ENCODE data around the gene STAB1.

The STAB1 gene

DNA sequence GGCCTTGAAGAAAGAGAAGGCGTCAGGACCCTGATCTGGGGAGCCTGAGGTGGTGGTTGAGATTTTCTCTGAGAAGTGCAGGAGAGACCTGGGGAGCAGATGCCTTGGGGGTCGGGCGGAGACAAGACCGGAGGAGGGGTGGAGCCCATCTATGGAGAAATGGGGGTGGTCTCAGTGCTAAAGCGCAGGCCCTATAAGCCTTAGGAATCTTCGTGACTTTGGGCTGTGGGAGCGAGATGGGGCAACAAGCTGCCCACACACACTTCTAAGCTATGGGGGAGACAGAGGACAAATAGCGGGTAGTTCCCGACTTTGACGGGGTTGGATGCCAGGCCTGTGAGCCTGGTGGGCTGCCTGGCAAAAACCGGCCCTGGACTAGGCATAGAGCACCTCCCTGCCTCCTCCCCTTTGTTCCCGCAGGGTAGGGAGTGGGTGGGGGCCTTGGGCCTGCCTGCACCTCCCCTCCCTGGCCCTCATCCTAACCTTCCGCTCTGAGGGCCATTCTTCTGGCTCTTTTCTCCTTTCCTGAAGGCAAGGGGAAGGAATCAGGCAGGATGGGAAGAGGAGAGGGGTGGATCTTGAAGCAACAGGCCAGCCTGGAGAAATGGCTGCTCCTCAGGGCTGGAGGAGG lies 38.9 kb upstream of the STAB1 start:
- peak overlapping the region; percentile 94 for H3K4me2 ChIP-seq (ENCODE audit: low read length)
- no peaks in the 10 kb centered on the region for H3K9me3 ChIP-seq (ENCODE audit: control insufficient read depth, low read length)
- H3K79me2 ChIP-seq, result peaks cover 3% of the 10 kb centered on the region
- no peaks in the 10 kb centered on the region for H3K27me3 ChIP-seq (ENCODE audit: control insufficient read depth, insufficient read depth, low read length)
- TF ChIP-seq, protein P1, sequence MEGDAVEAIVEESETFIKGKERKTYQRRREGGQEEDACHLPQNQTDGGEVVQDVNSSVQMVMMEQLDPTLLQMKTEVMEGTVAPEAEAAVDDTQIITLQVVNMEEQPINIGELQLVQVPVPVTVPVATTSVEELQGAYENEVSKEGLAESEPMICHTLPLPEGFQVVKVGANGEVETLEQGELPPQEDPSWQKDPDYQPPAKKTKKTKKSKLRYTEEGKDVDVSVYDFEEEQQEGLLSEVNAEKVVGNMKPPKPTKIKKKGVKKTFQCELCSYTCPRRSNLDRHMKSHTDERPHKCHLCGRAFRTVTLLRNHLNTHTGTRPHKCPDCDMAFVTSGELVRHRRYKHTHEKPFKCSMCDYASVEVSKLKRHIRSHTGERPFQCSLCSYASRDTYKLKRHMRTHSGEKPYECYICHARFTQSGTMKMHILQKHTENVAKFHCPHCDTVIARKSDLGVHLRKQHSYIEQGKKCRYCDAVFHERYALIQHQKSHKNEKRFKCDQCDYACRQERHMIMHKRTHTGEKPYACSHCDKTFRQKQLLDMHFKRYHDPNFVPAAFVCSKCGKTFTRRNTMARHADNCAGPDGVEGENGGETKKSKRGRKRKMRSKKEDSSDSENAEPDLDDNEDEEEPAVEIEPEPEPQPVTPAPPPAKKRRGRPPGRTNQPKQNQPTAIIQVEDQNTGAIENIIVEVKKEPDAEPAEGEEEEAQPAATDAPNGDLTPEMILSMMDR (IDR thresholded peaks at IDR 0.05), result no peak
- H3K36me3 ChIP-seq (ENCODE audit: control insufficient read depth, insufficient read depth, low read length), result no peaks in the 10 kb centered on the region
- H2AFZ ChIP-seq, result peak overlapping the region; percentile 95
- H3K4me1 ChIP-seq, result peaks cover 11% of the 10 kb centered on the region
- H3K9ac ChIP-seq, result peak overlapping the region; percentile 97
- H3K27ac ChIP-seq, result peak overlapping the region; percentile 81
- peak overlapping the region; percentile 68 for H3K4me3 ChIP-seq (ENCODE audit: low read depth, low read length)

DNA sequence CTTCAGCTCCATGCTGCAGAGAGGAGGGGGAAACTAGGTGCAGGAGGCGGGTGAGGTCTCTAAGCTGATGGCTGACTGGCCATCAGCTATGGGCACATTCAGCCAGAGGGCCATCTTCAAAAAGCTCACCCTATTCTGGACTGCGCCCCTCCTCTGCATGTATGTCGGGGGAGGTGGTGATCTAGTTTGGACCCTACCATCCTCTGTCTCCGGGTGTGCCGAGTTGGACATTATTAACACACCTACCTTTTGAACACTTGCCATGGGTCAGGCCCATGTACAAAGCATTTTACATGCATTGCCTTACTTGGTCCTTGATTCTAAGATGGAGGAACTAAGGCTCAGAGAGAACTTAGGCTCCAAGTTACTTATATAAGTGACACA lies 38.3 kb upstream of the STAB1 start:
- Histone ChIP-seq H3K27ac (peak overlapping the region; percentile 81), H3K4me2 (ENCODE audit: low read length) (peak overlapping the region; percentile 94), H3K4me1 (peaks cover 11% of the 10 kb centered on the region), H3K27me3 (ENCODE audit: control insufficient read depth, insufficient read depth, low read length) (no peaks in the 10 kb centered on the region), H3K79me2 (peaks cover 3% of the 10 kb centered on the region), H3K36me3 (ENCODE audit: control insufficient read depth, insufficient read depth, low read length) (no peaks in the 10 kb centered on the region), H3K9me3 (ENCODE audit: control insufficient read depth, low read length) (no peaks in the 10 kb centered on the region), H3K9ac (no peak overlapping the region), H2AFZ (peak overlapping the region; percentile 95), H3K4me3 (ENCODE audit: low read depth, low read length) (peak overlapping the region; percentile 68)
- TF ChIP-seq, protein P1 (IDR thresholded peaks at IDR 0.05), result no peak

DNA sequence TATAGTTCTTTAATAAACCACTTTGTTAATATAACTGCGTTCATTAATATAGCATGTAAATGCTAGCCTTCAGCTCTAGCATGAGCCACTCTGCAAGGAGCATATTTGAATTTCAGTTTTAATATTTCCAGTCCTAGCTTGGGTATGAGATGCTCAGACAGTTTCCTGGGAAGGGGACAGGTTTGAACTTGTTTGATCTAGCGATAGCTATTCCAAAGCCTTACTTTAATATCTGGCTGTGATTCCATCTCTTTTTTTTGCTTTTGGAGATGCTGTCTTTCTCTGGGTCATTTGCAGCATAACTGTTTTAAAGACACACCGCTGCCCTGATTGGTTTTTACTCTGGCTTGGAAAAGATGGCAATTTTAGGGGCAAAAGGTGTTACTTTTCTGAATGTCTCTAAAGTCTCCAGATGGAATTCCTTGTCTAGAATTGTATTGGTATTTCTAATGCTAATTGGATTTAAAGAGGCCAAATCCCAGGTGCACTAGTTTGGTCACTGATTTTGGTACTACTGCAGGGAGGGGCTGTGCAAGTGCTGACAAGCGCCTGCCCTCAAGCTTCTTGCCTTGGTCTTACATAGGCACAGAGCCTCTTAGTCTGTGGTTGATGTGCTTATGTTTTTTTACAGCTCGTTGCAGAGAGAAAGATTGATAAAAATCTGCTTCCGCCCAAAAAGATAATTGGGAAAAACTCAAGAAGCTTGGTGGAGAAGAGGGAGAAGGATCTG lies 36.9 kb upstream of the STAB1 start:
- Histone ChIP-seq H3K36me3 (ENCODE audit: control insufficient read depth, insufficient read depth, low read length) (no peaks in the 10 kb centered on the region), H3K9me3 (ENCODE audit: control insufficient read depth, low read length) (no peaks in the 10 kb centered on the region), H3K4me1 (peaks cover 11% of the 10 kb centered on the region), H3K79me2 (peaks cover 3% of the 10 kb centered on the region), H3K27ac (no peak overlapping the region), H3K4me2 (ENCODE audit: low read length) (no peak overlapping the region), H3K4me3 (ENCODE audit: low read depth, low read length) (no peak overlapping the region), H3K9ac (no peak overlapping the region), H3K27me3 (ENCODE audit: control insufficient read depth, insufficient read depth, low read length) (no peaks in the 10 kb centered on the region), H2AFZ (no peak overlapping the region)
- TF ChIP-seq, protein P1 (IDR thresholded peaks at IDR 0.05), result no peak

DNA sequence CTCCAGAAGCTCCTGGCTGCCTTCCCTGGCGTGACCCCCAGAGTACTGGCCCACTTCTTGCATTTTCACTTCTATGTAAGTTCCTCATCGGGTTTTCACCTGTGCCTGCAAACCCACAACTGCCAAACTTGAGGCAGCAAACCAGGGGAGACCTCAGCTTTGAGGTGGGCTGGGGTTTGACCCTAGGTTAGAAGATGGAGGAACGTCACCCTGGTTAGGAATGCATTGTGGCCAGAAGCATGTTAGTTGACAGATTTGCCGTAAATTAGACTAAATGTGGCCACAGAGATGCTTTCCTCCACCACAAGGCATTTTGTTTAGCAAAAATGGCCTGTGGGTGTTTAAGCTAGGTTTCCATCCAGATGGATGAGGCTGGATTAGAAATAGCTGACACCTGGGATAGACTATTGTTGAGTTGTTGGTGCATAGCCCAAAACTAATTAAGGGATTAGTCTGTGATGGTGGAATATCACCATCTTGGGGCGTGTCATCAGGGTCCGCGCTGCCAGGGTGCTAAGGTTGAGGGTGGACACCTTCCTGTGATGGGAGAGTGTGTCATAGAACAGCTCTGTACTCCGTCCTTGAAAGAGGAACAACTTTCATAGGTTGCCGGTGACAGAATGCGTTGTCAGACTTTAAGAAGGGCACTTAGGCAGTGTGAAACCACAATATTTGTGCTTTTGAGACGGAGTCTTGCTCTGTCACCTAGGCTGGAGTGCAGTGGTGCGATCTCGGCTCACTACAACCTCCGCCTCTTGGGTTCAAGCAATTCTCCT lies 36.2 kb upstream of the STAB1 start:
- Histone ChIP-seq H3K36me3 (ENCODE audit: control insufficient read depth, insufficient read depth, low read length) (no peaks in the 10 kb centered on the region), H3K79me2 (peaks cover 3% of the 10 kb centered on the region), H3K9me3 (ENCODE audit: control insufficient read depth, low read length) (no peaks in the 10 kb centered on the region), H3K9ac (no peak overlapping the region), H3K4me1 (peaks cover 11% of the 10 kb centered on the region), H3K27me3 (ENCODE audit: control insufficient read depth, insufficient read depth, low read length) (no peaks in the 10 kb centered on the region), H3K4me3 (ENCODE audit: low read depth, low read length) (no peak overlapping the region), H3K4me2 (ENCODE audit: low read length) (no peak overlapping the region), H3K27ac (no peak overlapping the region), H2AFZ (no peak overlapping the region)
- TF ChIP-seq, protein P1 (IDR thresholded peaks at IDR 0.05), result no peak

All from parathyroid adenoma (tissue), 2 donors.